B cell (primary cell): ENCODE results near the gene TMX1. TPM values are rescaled to one million over a fixed set of nuclear protein-coding genes. Genes with fewer than 3 reads are reported as not detected.

Experiments
- ATAC-seq: fragments of 200-7000 bp; cut with Tn5 transposase; one replicate; pipeline ENCODE4 v1.10.0; 2021; ENCODE audit warnings: low read depth, mild to moderate bottlenecking, moderate number of reproducible peaks, moderate library complexity
- CTCF ChIA-PET: fragments of 350-600 bp; sonication (Branson Sonifier 250); formaldehyde crosslinking; loops from one replicate; lab custom pipeline; 2021; ENCODE audit warnings: antibody characterized with exemption, inconsistent platforms; lab: Charles Lee
- POLR2A ChIA-PET: fragments of 350-600 bp; sonication (Branson Sonifier 250); formaldehyde crosslinking; loops from one replicate; lab custom pipeline; 2021; ENCODE audit warnings: antibody characterized with exemption; lab: Charles Lee
- DNase-seq: peaks from one replicate; pipeline ENCODE4 v3.0.0; 2013
- H2AFZ ChIP-seq: 2 replicates; pipeline ENCODE4 v1.6.1; 2012; ENCODE audit warnings: mild to moderate bottlenecking, low read depth, low read length; ENCODE audit not compliant: insufficient read depth, poor library complexity, severe bottlenecking
- H3K27ac ChIP-seq, 2 donors: 1 replicate in 1 of 2; 2 replicates in 1 of 2; pipeline ENCODE4 v1.5.1; 2012 to 2013; ENCODE audit warnings: low read length in 2 of 2, mild to moderate bottlenecking in 2 of 2, moderate library complexity in 1 of 2
- H3K27me3 ChIP-seq, 4 experiments: fragments of 200-600 bp in 1 of 4; sonication (generic) in 1 of 4; replicated peaks in 1 of 4; 1 replicate in 2 of 4; 2 replicates in 2 of 4; pipeline versions ENCODE4 v1.6.1 to v1.7.0; 2013 to 2016; ENCODE audit warnings: low read length in 3 of 4, mild to moderate bottlenecking in 2 of 4, mixed read lengths in 1 of 4, moderate library complexity in 1 of 4; ENCODE audit not compliant: insufficient read depth in 4 of 4, control insufficient read depth in 3 of 4; ENCODE audit errors: control extremely low read depth in 1 of 4
- H3K36me3 ChIP-seq, 2 experiments: replicated peaks in 1 of 2; 1 replicate in 1 of 2; 2 replicates in 1 of 2; pipeline versions ENCODE4 v1.6.1 to v1.7.1; 2013; ENCODE audit warnings: low read length in 1 of 2; ENCODE audit not compliant: insufficient read depth in 2 of 2, control insufficient read depth in 1 of 2; ENCODE audit errors: control extremely low read depth in 1 of 2, extremely low read depth in 1 of 2
- H3K4me1 ChIP-seq, 2 donors: fragments of 200-600 bp in 1 of 2; sonication (generic) in 1 of 2; 1 replicate in 1 of 2; 2 replicates in 1 of 2; pipeline versions ENCODE4 v1.5.1 to v1.6.1; 2013 to 2017; ENCODE audit warnings: low read length in 2 of 2; ENCODE audit not compliant: control insufficient read depth in 2 of 2, insufficient read depth in 2 of 2
- H3K4me2 ChIP-seq: replicated peaks from 2 replicates; pipeline ENCODE3; 2012; ENCODE audit warnings: mild to moderate bottlenecking, low read depth, low read length; ENCODE audit not compliant: poor library complexity, severe bottlenecking
- H3K4me3 ChIP-seq, 5 experiments: fragments of 200-600 bp in 1 of 5; sonication (generic) in 1 of 5; 1 replicate in 3 of 5; 2 replicates in 2 of 5; pipeline versions ENCODE4 v1.5.1 to v1.7.0; 2011 to 2016; ENCODE audit warnings: low read length in 4 of 5, mild to moderate bottlenecking in 4 of 5, low read depth in 2 of 5, control low read depth in 1 of 5, moderate library complexity in 1 of 5; ENCODE audit not compliant: insufficient read depth in 1 of 5; ENCODE audit errors: control extremely low read depth in 1 of 5, extremely low read depth in 1 of 5
- H3K79me2 ChIP-seq: fragments of 200-600 bp; sonication (generic); one replicate; pipeline ENCODE4 v1.6.0; 2016; ENCODE audit warnings: low read length; ENCODE audit not compliant: control insufficient read depth, insufficient read depth
- H3K9ac ChIP-seq: fragments of 200-600 bp; sonication (generic); 2 replicates; pipeline ENCODE4 v1.6.1; 2017; ENCODE audit warnings: mild to moderate bottlenecking, low read length, moderate library complexity
- H3K9me3 ChIP-seq, 3 donors: one replicate each; pipeline versions ENCODE4 v1.6.1 to v1.7.1; 2013; ENCODE audit warnings: low read length in 2 of 3; ENCODE audit not compliant: control insufficient read depth in 2 of 3, insufficient read depth in 1 of 3; ENCODE audit errors: control extremely low read depth in 1 of 3
- H4K20me1 ChIP-seq: 2 replicates; pipeline ENCODE4 v1.6.0; 2012; ENCODE audit warnings: mild to moderate bottlenecking, low read length; ENCODE audit not compliant: insufficient read depth, control insufficient read depth, poor library complexity, severe bottlenecking
- H3K27ac Mint-ChIP-seq: one replicate; pipeline ENCODE4 v1.8.0; 2021; ENCODE audit warnings: mixed read lengths
- H3K27me3 Mint-ChIP-seq: one replicate; pipeline ENCODE4 v1.8.0; 2021; ENCODE audit warnings: mixed read lengths
- H3K4me1 Mint-ChIP-seq: one replicate; pipeline ENCODE4 v1.8.0; 2021; ENCODE audit warnings: mixed read lengths
- H3K4me3 Mint-ChIP-seq: one replicate; pipeline ENCODE4 v1.8.0; 2021; ENCODE audit warnings: mixed read lengths
- H3K9me3 Mint-ChIP-seq: one replicate; pipeline ENCODE4 v1.8.0; 2022; ENCODE audit warnings: mixed read lengths; ENCODE audit not compliant: insufficient read depth
- EZH2 ChIP-seq: IDR thresholded peaks from 2 replicates; pipeline ENCODE4 v1.6.1; 2012; ENCODE audit warnings: borderline replicate concordance, low read depth, mild to moderate bottlenecking, moderate library complexity, low read length; ENCODE audit not compliant: insufficient read depth, poor library complexity, severe bottlenecking
- WGBS: methylation state at CpG from one replicate; pipeline ENCODE4 v1.1.5; 2013; ENCODE audit warnings: missing lambda C conversion rate; ENCODE audit not compliant: insufficient coverage; 5-methylcytosine and 5-hydroxymethylcytosine counted together
- intact Hi-C: fragments of 100-400 bp; cut with micrococcal nuclease; formaldehyde crosslinking; loops from one replicate; pipeline ENCODE4 v1.10.0; 2022
- polyA plus RNA-seq: library from polyadenylated mRNA; depleted of rRNA; stranded (reverse); fragments of >200 nt; gene quantifications from 2 replicates; pipeline ENCODE4 v1.2.3, GENCODE V29; 2012
- total RNA-seq, 2 donors: library from RNA; stranded (reverse); fragments of 120-200 nt in 1 of 2; gene quantifications; 1 replicate in 1 of 2; 2 replicates in 1 of 2; pipeline versions ENCODE4 v1.2.3 to v1.2.4, GENCODE V29; 2013 to 2022
- TF ChIP-seq, protein P1 (sequence below): fragments of 200-600 bp; IDR thresholded peaks from one replicate; pipeline ENCODE4 v1.8.0; 2022; ENCODE audit warnings: antibody characterized with exemption, mild to moderate bottlenecking

Gene TMX1
- total and polyA plus RNA-seq, 2 donors (not counting 1 experiment from before 2014, with no cell fraction given), result 4.8 to 26.4 TPM

DNA sequence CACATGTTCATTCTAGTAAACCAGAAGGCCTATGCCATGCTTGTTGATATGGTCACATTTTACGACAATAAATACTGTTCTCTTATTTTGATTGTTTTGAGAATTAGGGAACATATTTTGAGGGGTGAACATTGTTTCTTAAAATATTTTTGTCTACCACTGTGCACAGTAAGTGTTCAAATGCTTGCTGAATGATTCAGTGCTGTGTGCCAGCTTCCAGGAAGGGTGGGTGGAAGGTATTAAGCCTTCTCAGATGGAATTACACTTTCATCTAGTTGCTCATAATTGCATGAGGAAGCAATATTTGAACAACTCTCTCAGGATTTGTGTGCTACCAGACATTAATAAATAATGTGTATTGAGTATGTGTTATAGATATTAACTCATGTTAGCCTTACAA is 15.5 kb upstream of the TMX1 start:
- H3K4me3 Mint-ChIP-seq, result no peak overlapping the region
- WGBS, result no CpG with 5 or more reads among the region's 1 CpG
- POLR2A ChIA-PET, result no interaction called here
- H3K27me3 Mint-ChIP-seq, result no peaks in the 10 kb centered on the region
- no peaks in the 10 kb centered on the region for H3K27me3 ChIP-seq
- H3K27ac Mint-ChIP-seq, result no peak overlapping the region
- H3K79me2 ChIP-seq, result no peaks in the 10 kb centered on the region
- no peak overlapping the region for H2AFZ ChIP-seq
- H3K9me3 Mint-ChIP-seq, result no peaks in the 10 kb centered on the region
- DNase-seq, result no peak
- H3K4me3 ChIP-seq, result no peak overlapping the region
- no peaks in the 10 kb centered on the region for H3K36me3 ChIP-seq
- no peak overlapping the region for H3K4me2 ChIP-seq
- no peaks in the 10 kb centered on the region for H3K4me1 Mint-ChIP-seq
- TF ChIP-seq, protein P1, sequence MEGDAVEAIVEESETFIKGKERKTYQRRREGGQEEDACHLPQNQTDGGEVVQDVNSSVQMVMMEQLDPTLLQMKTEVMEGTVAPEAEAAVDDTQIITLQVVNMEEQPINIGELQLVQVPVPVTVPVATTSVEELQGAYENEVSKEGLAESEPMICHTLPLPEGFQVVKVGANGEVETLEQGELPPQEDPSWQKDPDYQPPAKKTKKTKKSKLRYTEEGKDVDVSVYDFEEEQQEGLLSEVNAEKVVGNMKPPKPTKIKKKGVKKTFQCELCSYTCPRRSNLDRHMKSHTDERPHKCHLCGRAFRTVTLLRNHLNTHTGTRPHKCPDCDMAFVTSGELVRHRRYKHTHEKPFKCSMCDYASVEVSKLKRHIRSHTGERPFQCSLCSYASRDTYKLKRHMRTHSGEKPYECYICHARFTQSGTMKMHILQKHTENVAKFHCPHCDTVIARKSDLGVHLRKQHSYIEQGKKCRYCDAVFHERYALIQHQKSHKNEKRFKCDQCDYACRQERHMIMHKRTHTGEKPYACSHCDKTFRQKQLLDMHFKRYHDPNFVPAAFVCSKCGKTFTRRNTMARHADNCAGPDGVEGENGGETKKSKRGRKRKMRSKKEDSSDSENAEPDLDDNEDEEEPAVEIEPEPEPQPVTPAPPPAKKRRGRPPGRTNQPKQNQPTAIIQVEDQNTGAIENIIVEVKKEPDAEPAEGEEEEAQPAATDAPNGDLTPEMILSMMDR, result no peak
- no peak for TF ChIP-seq EZH2
- intact Hi-C loops, result no loop called here
- ATAC-seq, result no peak
- CTCF ChIA-PET, result no interaction called here
- no peaks in the 10 kb centered on the region for H4K20me1 ChIP-seq
- H3K9me3 ChIP-seq, result peaks cover 0 to 7% (median 0%) of the 10 kb centered on the region in 3 donors
- no peaks in the 10 kb centered on the region for H3K4me1 ChIP-seq
- no peak overlapping the region for H3K27ac ChIP-seq
- H3K9ac ChIP-seq, result no peak overlapping the region

DNA sequence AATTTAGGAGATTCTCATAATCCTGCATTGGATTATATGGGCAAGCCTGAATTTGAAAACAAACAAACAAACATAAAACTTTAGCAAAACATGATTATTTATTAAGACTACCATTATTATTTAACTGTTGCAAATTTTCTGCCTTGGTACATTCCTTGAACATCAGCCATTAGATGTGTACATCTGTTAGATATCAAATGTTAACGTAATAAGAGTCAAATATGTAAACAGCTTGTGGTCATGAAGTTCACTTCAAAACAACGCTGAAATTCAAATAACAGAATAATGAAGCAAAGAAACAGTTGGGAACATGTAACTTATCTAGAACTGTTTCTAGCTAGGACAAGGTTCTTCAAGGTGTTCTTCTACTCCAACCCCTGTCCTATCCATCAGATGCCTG is 14.3 kb upstream of the TMX1 start:
- H3K27me3 ChIP-seq, result no peaks in the 10 kb centered on the region
- DNase-seq, result no peak
- 100% methylated on average over 1 of the region's 2 CpGs for WGBS
- TF ChIP-seq, protein P1, result no peak
- no peak for TF ChIP-seq EZH2
- H3K9me3 ChIP-seq, result peaks cover 0 to 7% (median 0%) of the 10 kb centered on the region in 3 donors
- intact Hi-C loops, result no loop called here
- Mint-ChIP-seq H3K4me3 (no peak overlapping the region), H3K27me3 (no peaks in the 10 kb centered on the region), H3K4me1 (no peaks in the 10 kb centered on the region), H3K9me3 (no peaks in the 10 kb centered on the region), H3K27ac (no peak overlapping the region)
- no peak overlapping the region for H3K4me3 ChIP-seq
- H3K4me1 ChIP-seq, result no peaks in the 10 kb centered on the region
- no peaks in the 10 kb centered on the region for H3K79me2 ChIP-seq
- no peaks in the 10 kb centered on the region for H4K20me1 ChIP-seq
- no peak for ATAC-seq
- H3K4me2 ChIP-seq, result no peak overlapping the region
- H3K36me3 ChIP-seq, result no peaks in the 10 kb centered on the region
- CTCF ChIA-PET, result no interaction called here
- POLR2A ChIA-PET, result no interaction called here
- H3K9ac ChIP-seq, result no peak overlapping the region
- H3K27ac ChIP-seq, result no peak overlapping the region
- no peak overlapping the region for H2AFZ ChIP-seq
